Neural cell (in vitro differentiated cells): ENCODE data around the gene PABPN1L. TPM values are rescaled to one million over a fixed set of nuclear protein-coding genes. Genes with fewer than 3 reads are reported as not detected.

Experiments
- H2AFZ ChIP-seq: fragments of 200-600, 300-800 bp; sonication (generic), shearing (Covaris generic); 2 replicates; pipeline ENCODE4 v1.6.0; 2014; ENCODE audit warnings: low read depth, mild to moderate bottlenecking, antibody characterized with exemption, low read length, moderate library complexity
- H3F3A ChIP-seq: fragments of 200-600 bp; shearing (Covaris generic); 2 replicates; pipeline ENCODE4 v1.6.1; 2016; ENCODE audit warnings: mild to moderate bottlenecking, moderate library complexity, mixed read lengths, antibody characterized with exemption, low read length; ENCODE audit not compliant: insufficient read depth, poor library complexity, severe bottlenecking
- H3K27ac ChIP-seq: fragments of 200-600, 300-800 bp; sonication (generic), shearing (Covaris generic); 2 replicates; pipeline ENCODE4 v1.5.1; 2014; ENCODE audit warnings: mild to moderate bottlenecking, low read length, moderate library complexity
- H3K27me3 ChIP-seq: fragments of 300-800, 200-600 bp; sonication (generic), shearing (Covaris generic); 2 replicates; pipeline ENCODE4 v1.6.0; 2014; ENCODE audit warnings: mild to moderate bottlenecking, low read depth, low read length, moderate library complexity; ENCODE audit not compliant: insufficient read depth
- H3K36me3 ChIP-seq: fragments of 300-800, 200-600 bp; sonication (generic), shearing (Covaris generic); 2 replicates; pipeline ENCODE4 v1.5.1; 2014; ENCODE audit warnings: mild to moderate bottlenecking, antibody characterized with exemption, low read length, moderate library complexity; ENCODE audit not compliant: insufficient read depth
- H3K4me2 ChIP-seq: fragments of 300-800, 200-600 bp; sonication (generic), shearing (Covaris generic); 2 replicates; pipeline ENCODE4 v1.6.0; 2014; ENCODE audit warnings: mild to moderate bottlenecking, low read length
- H3K4me3 ChIP-seq: fragments of 300-800, 200-600 bp; sonication (generic), shearing (Covaris generic); 2 replicates; pipeline ENCODE4 v1.5.1; 2014; ENCODE audit warnings: mild to moderate bottlenecking, low read length, moderate library complexity
- H3K79me2 ChIP-seq: fragments of 200-600 bp; shearing (Covaris generic); replicated peaks from 2 replicates; pipeline ENCODE4 v1.6.0; 2014; ENCODE audit warnings: mild to moderate bottlenecking, low read length, moderate library complexity; ENCODE audit not compliant: insufficient read depth
- H3K9ac ChIP-seq: fragments of 300-800, 200-600 bp; sonication (generic), shearing (Covaris generic); 2 replicates; pipeline ENCODE4 v1.6.1; 2016; ENCODE audit warnings: mild to moderate bottlenecking, low read length, mixed read lengths
- H3K9me2 ChIP-seq: fragments of 200-600 bp; shearing (Covaris generic); 2 replicates; pipeline ENCODE4 v1.6.1; 2016; ENCODE audit warnings: mild to moderate bottlenecking, low read length, mixed read lengths; ENCODE audit not compliant: insufficient read depth
- H3K9me3 ChIP-seq: fragments of 200-600, 300-800 bp; sonication (generic), shearing (Covaris generic); 2 replicates; pipeline ENCODE4 v1.6.1; 2016; ENCODE audit warnings: mild to moderate bottlenecking, mixed run types, low read length, moderate library complexity, mixed read lengths
- H4K20me1 ChIP-seq: fragments of 200-600 bp; shearing (Covaris generic); 2 replicates; pipeline ENCODE4 v1.6.1; 2016; ENCODE audit warnings: mild to moderate bottlenecking, mixed run types; ENCODE audit not compliant: insufficient read depth
- CTCF ChIP-seq: fragments of 450-650 bp; IDR thresholded peaks from 2 replicates; pipeline ENCODE4 v1.5.1; 2014; ENCODE audit warnings: antibody characterized with exemption, mild to moderate bottlenecking, moderate library complexity; ENCODE audit not compliant: poor library complexity, severe bottlenecking
- EP300 ChIP-seq: fragments of 450-650 bp; conservative IDR thresholded peaks from 2 replicates; pipeline ENCODE4 v1.6.1; 2014; ENCODE audit warnings: antibody characterized with exemption, mild to moderate bottlenecking, moderate library complexity; ENCODE audit not compliant: poor library complexity, severe bottlenecking
- EZH2 ChIP-seq: fragments of 200-600, 300-800 bp; shearing (Covaris generic), sonication (generic); IDR thresholded peaks from 2 replicates; pipeline ENCODE4 v1.6.1; 2014; ENCODE audit warnings: antibody characterized with exemption, low read length, borderline replicate concordance, mild to moderate bottlenecking; ENCODE audit not compliant: insufficient read depth, poor library complexity, severe bottlenecking
- MXI1 ChIP-seq: fragments of 450-650 bp; conservative IDR thresholded peaks from 2 replicates; pipeline ENCODE4 v1.6.1; 2014; ENCODE audit warnings: antibody characterized with exemption, mild to moderate bottlenecking; ENCODE audit not compliant: poor library complexity, severe bottlenecking
- POLR2AphosphoS5 ChIP-seq: IDR thresholded peaks from 2 replicates; pipeline ENCODE4 v1.6.1; 2012
- RAD21 ChIP-seq: fragments of 450-650 bp; conservative IDR thresholded peaks from 2 replicates; pipeline ENCODE4 v1.6.1; 2014; ENCODE audit warnings: antibody characterized with exemption, mild to moderate bottlenecking, moderate library complexity
- SMC3 ChIP-seq: fragments of 450-650 bp; conservative IDR thresholded peaks from 2 replicates; pipeline ENCODE4 v1.6.1; 2014; ENCODE audit warnings: antibody characterized with exemption, mild to moderate bottlenecking, moderate library complexity; ENCODE audit not compliant: poor library complexity
- TAF1 ChIP-seq: IDR thresholded peaks from 2 replicates; pipeline ENCODE4 v1.6.1; 2012; ENCODE audit warnings: low read depth
- polyA plus RNA-seq: library from polyadenylated mRNA; depleted of rRNA; stranded (reverse); fragments of >200 nt; gene quantifications from 2 replicates; pipeline ENCODE4 v1.2.3, GENCODE V29; 2014
- TF ChIP-seq, protein P1 (sequence below): IDR thresholded peaks from 2 replicates; pipeline ENCODE4 v1.6.1; 2012; ENCODE audit warnings: borderline replicate concordance

Gene PABPN1L
- polyA plus RNA-seq, 1 donor from 2014 or later = 0.20 TPM

- H3K4me3 ChIP-seq = no peak overlapping the region
- H3K9ac ChIP-seq = no peak overlapping the region
- no peaks in the 10 kb centered on the region for H3F3A ChIP-seq
- no peaks in the 10 kb centered on the region for H3K9me3 ChIP-seq
- H3K4me2 ChIP-seq = no peak overlapping the region
- H3K79me2 ChIP-seq = no peaks in the 10 kb centered on the region
- H3K9me2 ChIP-seq = no peaks in the 10 kb centered on the region
- no peak overlapping the region for H2AFZ ChIP-seq
- TF ChIP-seq EP300 = no peak
- TF ChIP-seq EZH2 = no peak
- TF ChIP-seq TAF1 = no peak
- no peak for TF ChIP-seq POLR2AphosphoS5
- TF ChIP-seq RAD21 = no peak
- no peak for TF ChIP-seq MXI1
- no peak for TF ChIP-seq CTCF
- TF ChIP-seq SMC3 = no peak
- TF ChIP-seq, protein P1, sequence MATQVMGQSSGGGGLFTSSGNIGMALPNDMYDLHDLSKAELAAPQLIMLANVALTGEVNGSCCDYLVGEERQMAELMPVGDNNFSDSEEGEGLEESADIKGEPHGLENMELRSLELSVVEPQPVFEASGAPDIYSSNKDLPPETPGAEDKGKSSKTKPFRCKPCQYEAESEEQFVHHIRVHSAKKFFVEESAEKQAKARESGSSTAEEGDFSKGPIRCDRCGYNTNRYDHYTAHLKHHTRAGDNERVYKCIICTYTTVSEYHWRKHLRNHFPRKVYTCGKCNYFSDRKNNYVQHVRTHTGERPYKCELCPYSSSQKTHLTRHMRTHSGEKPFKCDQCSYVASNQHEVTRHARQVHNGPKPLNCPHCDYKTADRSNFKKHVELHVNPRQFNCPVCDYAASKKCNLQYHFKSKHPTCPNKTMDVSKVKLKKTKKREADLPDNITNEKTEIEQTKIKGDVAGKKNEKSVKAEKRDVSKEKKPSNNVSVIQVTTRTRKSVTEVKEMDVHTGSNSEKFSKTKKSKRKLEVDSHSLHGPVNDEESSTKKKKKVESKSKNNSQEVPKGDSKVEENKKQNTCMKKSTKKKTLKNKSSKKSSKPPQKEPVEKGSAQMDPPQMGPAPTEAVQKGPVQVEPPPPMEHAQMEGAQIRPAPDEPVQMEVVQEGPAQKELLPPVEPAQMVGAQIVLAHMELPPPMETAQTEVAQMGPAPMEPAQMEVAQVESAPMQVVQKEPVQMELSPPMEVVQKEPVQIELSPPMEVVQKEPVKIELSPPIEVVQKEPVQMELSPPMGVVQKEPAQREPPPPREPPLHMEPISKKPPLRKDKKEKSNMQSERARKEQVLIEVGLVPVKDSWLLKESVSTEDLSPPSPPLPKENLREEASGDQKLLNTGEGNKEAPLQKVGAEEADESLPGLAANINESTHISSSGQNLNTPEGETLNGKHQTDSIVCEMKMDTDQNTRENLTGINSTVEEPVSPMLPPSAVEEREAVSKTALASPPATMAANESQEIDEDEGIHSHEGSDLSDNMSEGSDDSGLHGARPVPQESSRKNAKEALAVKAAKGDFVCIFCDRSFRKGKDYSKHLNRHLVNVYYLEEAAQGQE = no peak
- no peaks in the 10 kb centered on the region for H4K20me1 ChIP-seq
- no peaks in the 10 kb centered on the region for H3K36me3 ChIP-seq
- H3K27me3 ChIP-seq = no peaks in the 10 kb centered on the region
- no peak overlapping the region for H3K27ac ChIP-seq
These were observed 26.5 kb downstream of the PABPN1L start for GRCh38 chr16:88839745-88840599.

GRCh38 chr16:88839026-88839529 is 27.4 kb downstream of the PABPN1L start:
- Histone ChIP-seq H3K9ac (no peak overlapping the region), H2AFZ (no peak overlapping the region), H3K4me2 (no peak overlapping the region), H3K9me2 (no peaks in the 10 kb centered on the region), H3K4me3 (no peak overlapping the region), H4K20me1 (no peaks in the 10 kb centered on the region), H3F3A (no peaks in the 10 kb centered on the region), H3K27ac (no peak overlapping the region), H3K79me2 (no peaks in the 10 kb centered on the region), H3K27me3 (no peaks in the 10 kb centered on the region), H3K36me3 (no peaks in the 10 kb centered on the region), H3K9me3 (no peaks in the 10 kb centered on the region)
- TF ChIP-seq EP300 (no peak), CTCF (no peak), POLR2AphosphoS5 (no peak), RAD21 (no peak), EZH2 (no peak), SMC3 (no peak), TAF1 (no peak), MXI1 (no peak)
- TF ChIP-seq, protein P1 = no peak
